ENCODE results near the gene CRYBG2. TPM values are rescaled to one million over a fixed set of nuclear protein-coding genes. Genes with fewer than 3 reads are reported as not detected.

CRYBG2 gene, protein sequence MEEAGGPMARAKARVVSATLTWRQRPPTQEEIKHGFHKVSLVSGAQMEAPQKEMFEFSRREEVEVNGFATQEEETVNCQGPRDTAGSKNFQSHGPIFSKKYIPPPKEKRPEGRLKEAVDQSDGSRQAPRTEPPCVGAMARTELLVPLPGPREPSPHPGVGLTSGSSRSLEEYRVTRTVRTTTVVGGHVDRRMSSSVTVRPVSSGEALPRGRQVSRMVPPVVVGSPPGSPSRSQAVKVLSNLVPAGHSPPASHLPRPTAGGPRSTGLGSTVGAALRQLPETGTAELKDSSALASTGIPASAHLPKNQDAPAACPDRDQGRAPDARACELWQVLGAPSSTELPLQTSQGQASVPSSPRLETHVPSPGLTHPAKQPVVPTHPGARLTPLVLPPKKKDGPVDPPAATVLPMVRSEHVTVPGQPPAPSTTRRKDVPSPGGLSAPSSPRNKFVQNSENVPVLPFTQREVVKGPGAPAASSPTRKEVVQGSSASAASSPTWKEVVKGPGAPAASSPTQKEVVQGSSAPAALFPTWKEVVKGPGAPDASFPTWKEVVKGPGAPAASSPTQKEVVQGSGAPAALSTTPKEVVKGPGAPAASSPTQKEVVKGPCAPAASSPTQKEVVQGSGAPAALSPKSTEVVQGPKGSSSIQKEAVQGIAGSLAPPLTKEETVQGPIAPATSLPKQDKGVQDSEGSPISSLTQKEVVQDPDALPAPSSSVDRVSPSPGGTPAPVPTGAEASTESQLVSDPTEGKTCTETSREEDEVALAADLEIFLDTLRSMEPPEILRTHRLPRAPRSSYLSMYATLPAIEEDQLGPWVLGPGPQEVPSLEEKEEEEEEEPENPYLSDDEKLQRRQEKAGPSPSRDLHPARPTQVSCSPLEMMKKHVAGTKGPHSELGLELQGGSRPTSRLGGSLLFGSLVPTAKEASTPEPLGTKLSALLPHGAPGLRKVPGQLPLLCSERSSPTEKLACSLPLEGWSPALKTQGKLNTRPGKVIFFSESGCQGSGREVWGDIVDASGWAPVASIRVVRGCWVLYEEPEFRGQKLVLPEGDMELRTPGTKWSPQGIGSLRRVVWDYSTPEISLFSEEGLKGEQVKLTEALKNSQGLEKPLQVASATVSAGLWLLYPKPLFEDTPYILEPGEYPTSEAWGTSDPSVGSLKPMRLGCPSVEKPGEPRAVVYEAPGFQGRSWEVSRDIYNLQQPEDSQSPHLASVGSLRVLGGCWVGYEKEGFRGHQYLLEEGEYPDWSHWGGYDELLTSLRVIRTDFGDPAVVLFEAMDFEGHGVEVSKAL (N-terminal part only)
- 8.1 TPM for polyA plus RNA-seq (2013, experiment 1 of 4)
- polyA plus RNA-seq (2013, experiment 2 of 4): 7.5 TPM
- polyA plus RNA-seq (2013, experiment 3 of 4): 4.6 TPM
- polyA plus RNA-seq (2013, experiment 4 of 4): 7.4 TPM

DNA sequence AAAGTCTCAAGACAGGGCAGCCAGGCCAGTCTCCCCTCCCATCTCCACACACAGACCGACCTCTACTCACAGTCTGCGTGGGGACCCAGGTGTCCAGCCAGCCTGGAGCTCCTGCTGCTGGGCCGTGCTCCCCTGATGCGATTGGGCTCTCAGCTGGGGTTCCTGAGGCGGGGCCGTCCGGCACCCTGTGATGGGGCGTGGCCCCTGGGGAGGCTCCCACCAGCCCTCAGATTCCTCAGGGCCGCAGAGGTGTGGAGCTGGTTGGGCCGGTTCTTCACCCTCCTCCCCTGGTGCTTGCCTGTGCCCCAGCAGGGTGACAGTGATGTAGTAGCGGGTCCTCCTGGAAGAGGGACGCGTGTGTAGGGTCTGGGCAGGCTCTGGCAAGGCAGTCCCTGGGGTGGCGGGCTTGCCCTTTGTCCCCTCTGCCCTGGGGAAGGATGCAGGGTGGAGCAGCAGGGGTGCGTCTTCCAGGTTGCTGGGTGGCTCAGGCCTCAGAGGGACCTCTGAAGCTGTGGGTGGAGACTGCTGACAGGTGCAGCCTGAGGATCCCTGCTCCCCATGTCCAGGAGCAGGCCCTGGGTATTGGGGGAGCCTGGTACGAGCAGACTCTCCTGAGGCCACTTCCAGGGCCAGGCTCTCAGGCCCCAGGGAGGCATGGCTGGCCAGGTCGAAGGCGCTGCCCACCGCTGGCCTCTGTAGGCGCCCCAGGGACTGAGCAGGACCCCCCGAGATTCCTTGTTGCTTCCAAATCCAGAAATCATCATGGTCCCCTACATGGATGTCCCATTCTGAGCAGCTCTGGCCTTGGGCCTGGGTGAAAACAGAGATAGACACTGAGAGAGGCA, at the start of gene CRYBG2:
Gene CRYBG2 (minus strand): TSS at position 155 of the 845 bp plus-strand sequence. CDS start 7,473 bp downstream, outside the sequence.
- no peak within 1 kb of the TSS for H3K27ac ChIP-seq (ENCODE audit: insufficient read depth, low read depth, low read length, poor library complexity, severe bottlenecking)
- H3K36me3 ChIP-seq (ENCODE audit: control insufficient read depth, insufficient read depth, low read length): no peaks in the 10 kb centered on the region
- WGBS, 2 experiments: 90 to 91% methylated on average over 21 of the region's 21 CpGs
- no peak within 1 kb of the TSS for H3K4me3 ChIP-seq (ENCODE audit: insufficient read depth, low read depth, low read length)
- H3K4me1 ChIP-seq (ENCODE audit: control insufficient read depth, insufficient read depth, low read length): peaks cover 29% of the 10 kb centered on the region
- H3K27me3 ChIP-seq (ENCODE audit: control insufficient read depth, insufficient read depth, low read length, poor library complexity, severe bottlenecking): peaks cover 8% of the 10 kb centered on the region
- H3K9me3 ChIP-seq (ENCODE audit: control insufficient read depth, low read length): no peaks in the 10 kb centered on the region

DNA sequence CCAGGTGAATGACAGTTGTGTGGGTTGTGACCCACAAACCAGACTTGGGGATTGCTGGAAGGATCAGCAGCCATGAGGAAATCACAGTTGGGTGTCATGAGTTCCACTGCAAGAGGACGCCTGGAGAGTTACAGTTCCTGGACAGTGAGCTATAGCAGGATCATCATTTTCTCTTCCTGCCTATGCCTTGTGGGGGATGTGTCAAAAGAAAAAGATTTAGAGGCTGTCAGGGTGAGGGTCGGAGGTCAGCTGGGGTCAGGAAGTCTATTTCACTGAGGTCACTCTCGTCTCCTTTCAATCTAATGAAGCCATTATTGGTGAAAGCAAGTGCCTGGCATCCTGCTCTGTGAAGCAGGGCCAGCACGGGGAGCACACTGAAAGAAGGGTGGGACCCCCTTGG, 49.7 kb upstream of the CRYBG2 start:
- Histone ChIP-seq H3K36me3 (ENCODE audit: control insufficient read depth, insufficient read depth, low read length) (no peaks in the 10 kb centered on the region), H3K4me3 (ENCODE audit: insufficient read depth, low read depth, low read length) (no peak overlapping the region), H3K27ac (ENCODE audit: insufficient read depth, low read depth, low read length, poor library complexity, severe bottlenecking) (no peak overlapping the region), H3K9me3 (ENCODE audit: control insufficient read depth, low read length) (no peaks in the 10 kb centered on the region), H3K4me1 (ENCODE audit: control insufficient read depth, insufficient read depth, low read length) (peaks cover 12% of the 10 kb centered on the region), H3K27me3 (ENCODE audit: control insufficient read depth, insufficient read depth, low read length, poor library complexity, severe bottlenecking) (no peaks in the 10 kb centered on the region)
- 38 to 55% methylated on average over 4 of the region's 4 CpGs for WGBS, 2 experiments

DNA sequence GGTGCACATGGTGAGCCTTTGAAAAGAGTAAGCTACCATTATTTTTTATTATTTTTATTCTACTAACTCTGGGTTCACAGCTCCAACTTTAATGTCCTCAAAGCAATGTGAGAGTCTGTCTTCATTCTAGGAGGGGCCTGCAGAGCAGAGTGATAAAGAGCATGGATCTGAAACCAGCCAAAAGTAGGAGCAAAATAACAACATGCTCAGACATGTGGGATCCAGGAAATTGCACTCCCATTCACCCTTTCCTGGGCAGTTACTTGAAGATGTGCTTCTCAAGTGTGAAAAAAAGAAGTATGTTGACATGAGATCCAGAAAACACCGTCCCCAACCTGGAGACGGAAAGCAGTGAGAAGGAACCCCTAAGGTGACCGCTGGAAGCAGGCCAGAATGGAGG, 48.0 kb upstream of the CRYBG2 start:
- Histone ChIP-seq H3K4me3 (ENCODE audit: insufficient read depth, low read depth, low read length) (no peak overlapping the region), H3K27me3 (ENCODE audit: control insufficient read depth, insufficient read depth, low read length, poor library complexity, severe bottlenecking) (no peaks in the 10 kb centered on the region), H3K9me3 (ENCODE audit: control insufficient read depth, low read length) (no peaks in the 10 kb centered on the region), H3K36me3 (ENCODE audit: control insufficient read depth, insufficient read depth, low read length) (no peaks in the 10 kb centered on the region), H3K27ac (ENCODE audit: insufficient read depth, low read depth, low read length, poor library complexity, severe bottlenecking) (no peak overlapping the region), H3K4me1 (ENCODE audit: control insufficient read depth, insufficient read depth, low read length) (peaks cover 12% of the 10 kb centered on the region)
- 91 to 94% methylated on average over 3 of the region's 3 CpGs for WGBS, 2 experiments

DNA sequence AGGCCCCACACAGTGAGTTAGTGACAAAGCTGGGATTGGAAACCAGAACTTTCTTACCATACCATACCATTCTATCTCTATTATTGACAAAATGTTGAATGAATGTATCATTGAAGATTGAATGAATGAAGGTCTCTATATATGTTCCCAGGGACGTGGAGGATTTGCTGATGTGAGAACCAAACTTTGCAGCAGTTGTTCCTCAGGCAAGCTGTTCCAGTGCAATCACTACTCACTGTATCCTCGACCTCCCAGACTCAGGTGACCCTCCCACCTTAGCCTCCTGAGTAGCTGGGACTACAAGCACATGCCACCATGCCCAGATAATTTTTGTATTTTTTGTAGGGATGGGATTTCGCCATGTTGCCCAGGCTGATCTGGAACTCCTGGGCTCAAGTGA, 45.1 kb upstream of the CRYBG2 start:
- no peaks in the 10 kb centered on the region for H3K9me3 ChIP-seq (ENCODE audit: control insufficient read depth, low read length)
- H3K27me3 ChIP-seq (ENCODE audit: control insufficient read depth, insufficient read depth, low read length, poor library complexity, severe bottlenecking): no peaks in the 10 kb centered on the region
- WGBS, 2 experiments: 91 to 97% methylated on average over 3 of the region's 3 CpGs
- no peaks in the 10 kb centered on the region for H3K36me3 ChIP-seq (ENCODE audit: control insufficient read depth, insufficient read depth, low read length)
- peaks cover 9% of the 10 kb centered on the region for H3K4me1 ChIP-seq (ENCODE audit: control insufficient read depth, insufficient read depth, low read length)
- no peak overlapping the region for H3K27ac ChIP-seq (ENCODE audit: insufficient read depth, low read depth, low read length, poor library complexity, severe bottlenecking)
- H3K4me3 ChIP-seq (ENCODE audit: insufficient read depth, low read depth, low read length): no peak overlapping the region

DNA sequence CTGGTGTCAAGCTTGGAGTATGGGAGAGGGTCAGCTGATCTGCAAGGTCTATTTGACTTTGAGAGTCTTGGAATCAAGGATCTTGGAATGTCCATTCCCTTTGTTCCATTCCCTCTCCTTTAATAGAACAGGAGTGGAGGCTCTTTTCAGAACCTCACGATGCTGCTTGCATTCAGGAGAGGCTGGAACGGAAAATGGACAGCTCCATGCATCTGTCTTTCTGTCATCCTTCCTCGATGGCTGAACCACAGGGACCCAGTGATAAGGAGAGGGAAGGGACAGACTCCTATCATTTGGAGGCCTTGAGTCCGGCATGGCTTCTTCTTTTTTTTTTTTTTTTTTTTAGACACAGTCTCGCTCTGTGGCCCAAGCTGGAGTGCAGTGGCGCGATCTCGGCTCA, 41.8 kb upstream of the CRYBG2 start:
- H3K27ac ChIP-seq (ENCODE audit: insufficient read depth, low read depth, low read length, poor library complexity, severe bottlenecking): no peak overlapping the region
- 88 to 92% methylated on average over 8 of the region's 8 CpGs for WGBS, 2 experiments
- no peaks in the 10 kb centered on the region for H3K27me3 ChIP-seq (ENCODE audit: control insufficient read depth, insufficient read depth, low read length, poor library complexity, severe bottlenecking)
- no peak overlapping the region for H3K4me3 ChIP-seq (ENCODE audit: insufficient read depth, low read depth, low read length)
- peaks cover 11% of the 10 kb centered on the region for H3K4me1 ChIP-seq (ENCODE audit: control insufficient read depth, insufficient read depth, low read length)
- no peaks in the 10 kb centered on the region for H3K9me3 ChIP-seq (ENCODE audit: control insufficient read depth, low read length)
- H3K36me3 ChIP-seq (ENCODE audit: control insufficient read depth, insufficient read depth, low read length): no peaks in the 10 kb centered on the region

DNA sequence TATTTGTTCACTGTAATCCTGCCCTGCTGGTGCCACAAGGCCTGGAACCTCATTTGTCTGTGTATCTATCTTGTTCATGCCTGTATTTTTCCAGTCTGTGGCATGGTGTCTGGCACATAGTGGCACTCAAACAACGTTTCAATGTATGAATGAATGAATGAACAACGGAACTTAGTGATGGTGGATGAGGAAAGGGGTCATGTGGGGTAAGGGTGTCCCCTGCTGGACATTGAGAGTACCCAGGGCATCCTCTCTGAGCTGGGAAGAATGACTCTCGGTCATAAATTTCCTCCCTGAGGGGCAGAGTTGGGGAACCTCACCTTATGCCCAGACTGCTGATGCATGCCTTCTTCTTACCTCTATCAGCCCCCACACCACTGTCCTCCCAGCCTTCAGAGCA, 37.5 kb upstream of the CRYBG2 start:
- no peaks in the 10 kb centered on the region for H3K36me3 ChIP-seq (ENCODE audit: control insufficient read depth, insufficient read depth, low read length)
- no peaks in the 10 kb centered on the region for H3K27me3 ChIP-seq (ENCODE audit: control insufficient read depth, insufficient read depth, low read length, poor library complexity, severe bottlenecking)
- H3K4me3 ChIP-seq (ENCODE audit: insufficient read depth, low read depth, low read length): no peak overlapping the region
- no peak overlapping the region for H3K27ac ChIP-seq (ENCODE audit: insufficient read depth, low read depth, low read length, poor library complexity, severe bottlenecking)
- H3K4me1 ChIP-seq (ENCODE audit: control insufficient read depth, insufficient read depth, low read length): peaks cover 18% of the 10 kb centered on the region
- no peaks in the 10 kb centered on the region for H3K9me3 ChIP-seq (ENCODE audit: control insufficient read depth, low read length)
- WGBS, 2 experiments: 12 to 13% methylated on average over 3 of the region's 3 CpGs

DNA sequence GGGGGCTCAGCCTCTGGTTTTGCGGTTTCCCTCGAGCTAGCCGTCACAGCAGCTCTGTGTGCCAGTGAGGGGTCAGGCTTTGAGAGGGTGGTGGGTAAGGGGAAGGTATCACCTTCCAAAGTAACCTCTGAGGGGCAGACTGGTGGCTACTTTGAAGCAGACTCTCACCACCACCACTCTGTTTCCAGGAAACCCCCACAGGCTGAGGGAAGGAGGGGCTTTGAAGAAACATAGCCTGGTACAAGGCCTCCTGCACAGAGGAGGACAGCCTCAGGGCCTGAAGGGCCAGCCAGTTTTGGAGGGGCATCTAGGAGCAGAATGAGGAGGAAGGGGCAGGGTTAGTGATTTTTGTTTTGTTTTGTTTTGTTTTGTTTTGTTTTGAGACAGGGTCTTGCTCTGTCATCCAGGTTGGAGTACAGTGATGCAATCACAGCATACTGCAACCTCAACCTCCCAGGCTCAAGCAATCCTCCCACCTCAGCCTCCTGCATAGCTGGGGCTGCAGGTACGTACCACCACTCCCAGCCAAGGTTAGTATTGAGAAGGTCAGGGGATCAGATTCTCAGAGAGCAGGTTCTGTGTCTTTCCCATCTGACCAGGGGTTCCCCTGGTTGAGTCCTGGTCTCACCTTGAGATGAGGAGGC, 35.8 kb upstream of the CRYBG2 start:
- H3K4me3 ChIP-seq (ENCODE audit: insufficient read depth, low read depth, low read length): no peak overlapping the region
- 91 to 92% methylated on average over 4 of the region's 4 CpGs for WGBS, 2 experiments
- H3K27ac ChIP-seq (ENCODE audit: insufficient read depth, low read depth, low read length, poor library complexity, severe bottlenecking): no peak overlapping the region
- no peaks in the 10 kb centered on the region for H3K27me3 ChIP-seq (ENCODE audit: control insufficient read depth, insufficient read depth, low read length, poor library complexity, severe bottlenecking)
- H3K36me3 ChIP-seq (ENCODE audit: control insufficient read depth, insufficient read depth, low read length): no peaks in the 10 kb centered on the region
- H3K4me1 ChIP-seq (ENCODE audit: control insufficient read depth, insufficient read depth, low read length): peaks cover 18% of the 10 kb centered on the region
- no peaks in the 10 kb centered on the region for H3K9me3 ChIP-seq (ENCODE audit: control insufficient read depth, low read length)

DNA sequence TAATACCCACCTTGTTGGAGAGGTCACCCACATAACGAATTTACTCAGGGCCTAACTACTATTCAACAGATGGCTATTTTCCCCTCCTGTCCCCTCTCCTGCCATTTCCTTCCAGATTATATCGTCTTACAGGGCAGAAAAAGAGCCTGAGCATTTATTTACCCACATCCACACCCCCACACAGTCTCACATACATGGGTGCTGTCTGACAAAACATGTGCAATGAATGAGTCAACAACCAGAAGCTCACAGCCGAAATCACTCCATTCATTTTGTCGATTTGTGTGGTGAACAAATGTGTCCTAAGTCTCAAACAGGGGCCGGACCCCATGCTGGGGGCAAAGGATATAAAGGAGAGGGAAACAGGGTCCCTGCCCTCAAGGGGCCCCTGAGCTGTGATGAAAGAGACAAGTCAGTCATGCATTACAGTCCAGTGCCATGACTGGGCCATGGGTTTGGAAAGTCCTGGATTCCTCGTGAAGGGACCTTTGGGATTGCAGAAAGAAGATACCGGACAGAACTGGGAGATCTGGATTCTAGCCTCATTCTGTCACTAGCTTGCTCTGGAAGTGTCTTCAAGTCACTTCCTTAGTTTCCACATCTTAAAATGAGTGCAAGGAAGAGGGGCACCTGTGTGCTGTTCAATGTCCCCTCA, 35.0 kb upstream of the CRYBG2 start:
- no peak overlapping the region for H3K27ac ChIP-seq (ENCODE audit: insufficient read depth, low read depth, low read length, poor library complexity, severe bottlenecking)
- H3K27me3 ChIP-seq (ENCODE audit: control insufficient read depth, insufficient read depth, low read length, poor library complexity, severe bottlenecking): no peaks in the 10 kb centered on the region
- no peaks in the 10 kb centered on the region for H3K36me3 ChIP-seq (ENCODE audit: control insufficient read depth, insufficient read depth, low read length)
- WGBS, 2 experiments: 91 to 94% methylated on average over 7 of the region's 7 CpGs
- H3K9me3 ChIP-seq (ENCODE audit: control insufficient read depth, low read length): no peaks in the 10 kb centered on the region
- H3K4me3 ChIP-seq (ENCODE audit: insufficient read depth, low read depth, low read length): no peak overlapping the region
- peaks cover 18% of the 10 kb centered on the region for H3K4me1 ChIP-seq (ENCODE audit: control insufficient read depth, insufficient read depth, low read length)
